GM19025 (cell line): Measurements from ENCODE around the gene RSPH9.
"Not testable (repeated sequence)": the region's sequence is repeated elsewhere in the genome, so short reads cannot be mapped to it uniquely, and the experiment has no call there.

ENCODE experiments used
- ATAC-seq: cut with Tn5 transposase; IDR thresholded peaks from one replicate; pipeline ENCODE4 v1.9.1; 2021; ENCODE audit warnings: mild to moderate bottlenecking, low read depth, moderate library complexity; ENCODE audit not compliant: unreplicated experiment

The RSPH9 gene

DNA sequence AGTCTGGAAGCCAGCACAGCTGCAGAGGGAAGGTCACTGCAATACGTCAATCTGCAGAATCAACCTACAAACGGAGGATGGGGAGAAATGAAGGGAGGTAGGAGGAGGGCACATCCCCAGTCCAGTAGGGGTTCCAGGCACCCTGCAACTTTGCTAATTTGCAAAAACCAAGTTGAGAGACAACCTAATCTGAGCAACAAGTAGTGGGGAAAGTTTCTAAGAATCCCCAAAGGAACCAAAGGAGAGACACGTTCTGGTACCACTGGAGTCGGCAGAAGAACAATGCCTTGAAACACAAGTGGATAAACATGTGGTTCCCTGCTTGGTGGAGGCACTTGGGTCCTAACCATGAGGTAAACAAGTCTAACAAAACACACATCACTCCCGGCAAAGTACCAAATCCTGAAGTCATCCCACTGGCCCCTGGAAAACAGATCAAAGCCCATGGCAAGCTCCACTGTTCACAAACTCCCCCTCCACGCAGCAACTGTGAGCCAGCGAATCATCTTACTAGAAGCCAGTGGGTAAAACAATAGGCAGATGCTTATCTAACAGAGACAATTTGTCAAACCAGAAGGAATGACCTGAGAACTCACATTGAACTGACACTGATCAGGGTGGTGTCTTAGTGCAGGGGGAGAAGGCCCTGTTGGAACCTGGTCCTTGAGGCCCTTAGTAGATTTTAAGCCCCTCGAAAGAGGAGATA is 38.0 kb downstream of the RSPH9 start:
- no peak for ATAC-seq

DNA sequence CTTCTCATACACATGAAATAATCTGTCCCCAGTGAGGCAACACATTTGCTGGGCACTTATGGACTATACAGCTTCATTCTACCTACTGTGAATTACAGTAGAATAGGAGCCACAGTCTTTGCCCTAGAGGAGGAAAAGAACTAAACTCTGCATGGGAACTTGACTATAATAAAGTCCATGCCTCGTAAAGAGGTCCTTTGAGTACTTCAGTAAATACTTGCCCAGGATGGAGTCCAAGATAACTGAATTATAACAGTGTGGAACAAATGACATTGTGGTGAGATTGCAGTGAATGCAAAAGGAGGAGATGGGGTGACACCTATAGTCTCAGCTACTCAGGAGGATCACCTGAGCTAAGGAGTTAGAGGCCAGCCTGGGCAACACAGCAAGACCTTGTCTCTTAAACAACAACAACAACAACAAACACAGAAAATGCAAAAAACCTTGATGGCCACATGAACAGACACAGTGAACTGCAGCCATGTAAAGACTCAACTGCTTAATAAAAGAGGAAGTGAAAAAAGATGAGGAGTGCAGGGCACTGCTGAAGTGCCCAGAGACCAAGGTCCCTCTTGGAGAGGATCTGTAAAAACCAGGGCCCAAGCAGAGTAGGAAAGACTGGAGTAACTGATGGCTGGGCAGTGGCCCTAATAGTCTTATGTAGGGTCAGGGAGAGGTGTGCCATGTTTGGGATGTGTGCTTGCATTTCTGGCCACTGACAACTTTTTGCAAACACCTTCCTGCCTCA is 39.0 kb downstream of the RSPH9 start:
- no peak for ATAC-seq

DNA sequence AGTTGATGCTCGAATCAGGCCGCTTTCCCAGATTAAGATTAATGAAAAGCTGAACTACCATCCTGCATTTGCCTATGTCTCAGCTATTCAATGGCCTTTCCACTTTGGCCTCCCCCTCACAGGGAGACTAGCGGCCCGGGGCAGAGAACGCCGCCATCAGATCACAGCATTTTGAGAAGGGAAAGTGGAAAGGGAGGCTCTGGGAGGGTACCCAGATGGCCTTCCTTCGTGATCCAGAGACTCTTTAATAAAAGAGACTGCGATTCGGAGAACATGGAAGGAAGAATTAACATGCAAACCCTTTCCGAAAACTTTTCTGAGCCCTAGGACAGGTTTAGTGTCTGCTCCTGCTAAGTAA is 42.2 kb downstream of the RSPH9 start:
- no peak for ATAC-seq

DNA sequence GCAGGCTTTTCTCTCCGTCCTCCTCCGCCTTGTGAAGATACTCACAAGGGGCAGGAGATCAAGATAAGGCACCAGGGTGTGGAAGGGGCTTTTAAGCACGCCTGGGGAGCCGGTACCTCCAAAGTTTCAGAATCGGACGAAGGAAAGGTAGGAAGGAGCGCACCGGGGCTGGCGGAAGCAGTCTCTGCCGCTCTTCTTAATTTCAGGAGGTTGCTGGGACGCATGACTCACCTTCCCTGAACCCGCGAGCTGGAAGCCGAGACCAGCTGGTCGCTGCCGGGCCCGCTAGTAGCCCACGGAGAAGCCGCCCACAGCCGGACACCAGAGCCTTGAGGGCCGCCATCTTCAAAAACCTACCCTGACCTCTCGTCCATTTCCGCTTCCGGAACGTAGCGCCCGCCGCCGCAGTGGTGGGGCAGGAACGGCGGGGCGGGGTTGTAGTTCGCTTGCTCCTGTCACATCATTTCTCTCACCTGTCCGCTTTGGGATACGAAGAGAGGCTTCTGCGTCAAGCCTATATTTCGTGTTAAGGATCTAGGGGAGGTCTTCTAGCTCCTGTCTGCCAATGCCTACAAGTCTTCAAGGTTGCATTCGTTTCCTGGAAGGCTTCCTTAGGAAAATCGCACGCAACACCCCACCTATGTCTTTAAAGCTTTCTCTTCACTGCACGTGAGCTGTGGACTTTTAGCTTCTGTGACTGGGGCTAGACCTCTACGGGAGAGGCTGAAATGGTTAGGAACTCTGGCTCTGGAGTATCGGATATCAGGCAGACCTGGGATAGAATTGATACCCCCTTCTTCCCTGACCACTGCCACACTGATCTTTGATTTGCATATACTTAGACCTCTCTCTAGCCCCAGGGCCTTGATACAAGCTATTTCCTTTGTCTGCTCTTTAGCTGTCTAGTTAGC is 42.9 kb downstream of the RSPH9 start, which contains the start of gene MRPS18A:
Gene MRPS18A (minus strand): TSS at position 355 of the 911 bp plus-strand sequence. CDS start 12 bp downstream, at position 343.
- peak; percentile 88 for ATAC-seq

DNA sequence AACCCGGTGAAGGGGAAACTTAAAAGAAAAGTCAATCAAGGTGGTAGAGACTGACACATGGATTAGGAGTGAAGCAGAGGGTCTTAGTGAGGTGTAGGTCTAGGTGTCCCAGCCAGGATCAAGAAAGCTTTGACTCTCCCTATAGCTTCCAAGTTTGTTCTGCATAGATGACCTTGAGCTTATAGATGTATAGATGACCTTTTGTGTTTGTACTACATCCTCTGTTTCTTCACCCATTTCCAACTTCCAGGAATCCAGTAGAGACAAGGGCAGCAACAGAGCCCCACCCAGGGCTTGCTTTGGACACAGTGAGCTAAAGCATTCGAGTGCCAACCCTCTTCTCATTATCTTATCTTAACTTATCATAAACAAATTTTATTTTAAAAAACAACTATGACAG is 44.6 kb downstream of the RSPH9 start:
- ATAC-seq: no peak

DNA sequence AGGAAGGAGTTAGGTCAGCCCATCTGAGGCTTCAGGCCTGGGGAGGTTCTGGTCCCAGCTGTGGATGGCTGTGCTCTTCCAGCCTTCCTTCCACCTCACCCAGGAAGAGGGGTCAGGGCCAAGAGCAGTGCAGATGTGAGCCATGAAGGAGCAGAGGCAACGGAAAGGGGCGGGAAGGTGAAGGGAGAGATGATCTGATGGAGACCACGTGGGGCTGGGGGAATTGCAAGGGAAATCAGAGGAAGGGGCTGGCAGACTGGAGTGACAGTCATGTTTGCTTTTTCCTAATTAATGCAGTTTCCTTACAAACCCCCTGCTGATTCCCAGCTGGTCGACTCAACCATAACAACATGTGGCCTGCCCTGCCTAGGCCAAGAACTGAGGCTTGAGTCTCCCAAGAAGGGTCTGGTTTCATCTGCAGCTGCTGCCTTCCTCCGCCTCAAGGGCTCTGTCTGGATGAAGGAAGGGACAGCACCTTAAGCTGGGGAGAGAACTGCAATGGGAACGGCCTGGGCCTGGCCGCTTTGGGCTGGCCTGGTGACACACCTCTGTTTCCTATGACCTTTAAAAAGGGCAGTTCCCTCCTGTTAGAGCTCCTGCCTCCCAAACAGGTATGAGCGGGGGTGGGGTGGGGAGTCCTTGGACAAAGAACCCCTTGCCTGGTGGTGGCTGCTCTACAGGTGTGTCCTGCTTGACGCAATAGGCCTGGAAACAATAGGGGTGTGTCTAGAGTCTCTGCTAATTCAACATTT is 50.6 kb downstream of the RSPH9 start:
- ATAC-seq: no peak

DNA sequence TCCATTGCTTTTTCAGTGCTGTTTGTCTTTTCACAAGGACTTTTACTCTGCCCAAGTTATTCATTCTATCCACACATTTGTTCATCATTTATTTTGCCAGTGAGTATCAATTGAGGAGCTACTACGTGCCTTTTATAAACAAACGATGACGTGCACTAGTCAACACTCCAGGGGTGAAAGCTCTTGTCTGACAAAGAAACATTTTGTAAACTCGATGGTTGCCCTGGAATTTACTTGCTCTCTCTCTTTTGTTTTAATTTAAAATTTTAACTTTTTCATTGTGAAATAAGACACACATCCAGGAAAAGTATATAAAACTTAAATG is 51.1 kb downstream of the RSPH9 start:
- no peak for ATAC-seq

DNA sequence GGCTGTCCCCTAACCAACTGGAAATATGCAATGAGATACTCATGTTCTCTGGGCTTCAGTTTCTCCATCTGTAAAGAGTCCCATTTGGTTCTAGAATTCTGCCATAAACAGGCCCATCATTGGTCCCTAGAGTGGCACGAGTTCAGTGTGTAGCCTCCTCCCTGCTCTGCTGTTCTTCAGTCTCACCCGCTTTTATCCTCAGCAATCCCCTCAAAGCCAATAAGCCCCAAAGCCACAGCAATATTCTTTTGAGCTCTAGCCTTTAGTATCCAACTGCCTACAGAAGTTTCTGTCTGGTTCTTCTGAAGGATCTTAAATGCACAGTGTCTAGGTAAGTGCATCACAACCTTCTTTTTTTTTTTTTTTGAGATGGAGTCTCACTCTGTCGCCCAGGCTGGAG is 52.6 kb downstream of the RSPH9 start:
- no peak for ATAC-seq

DNA sequence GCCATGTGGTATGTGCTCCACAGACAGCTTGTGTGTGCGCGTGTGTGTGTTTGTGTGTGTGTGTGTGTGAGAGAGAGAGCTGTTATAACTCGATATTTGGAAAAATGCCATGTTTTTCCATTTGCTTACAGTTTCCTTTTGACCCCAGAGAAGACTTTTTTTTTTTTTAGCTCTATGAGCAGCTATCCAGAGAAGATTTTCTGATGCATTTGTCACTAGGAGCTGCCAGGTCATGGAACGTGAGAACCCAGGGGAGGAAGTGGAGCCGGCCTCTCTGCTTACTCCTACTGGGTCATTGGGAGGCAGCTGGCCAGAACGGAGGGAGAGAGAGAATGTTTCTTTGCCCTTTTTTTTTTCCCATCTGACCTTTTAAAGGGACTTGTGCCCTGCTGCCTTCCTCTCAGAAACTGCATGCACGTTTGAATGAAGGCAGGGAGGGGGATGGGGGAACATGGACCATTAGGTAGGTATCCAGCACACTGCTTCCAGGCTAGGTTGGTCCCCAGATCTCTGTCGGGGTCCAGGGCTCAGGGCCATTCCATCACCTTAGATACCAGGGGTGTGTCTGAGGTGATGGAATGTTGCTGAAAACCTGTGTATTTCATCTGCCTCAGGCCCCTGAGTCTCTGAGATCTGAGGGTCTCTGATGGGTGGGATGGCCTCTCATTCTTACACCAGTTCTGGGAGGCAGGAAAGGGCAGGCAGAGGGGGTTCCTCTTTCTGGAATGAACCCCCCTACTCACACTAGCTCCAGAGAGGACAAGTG is 53.9 kb downstream of the RSPH9 start:
- no peak for ATAC-seq

DNA sequence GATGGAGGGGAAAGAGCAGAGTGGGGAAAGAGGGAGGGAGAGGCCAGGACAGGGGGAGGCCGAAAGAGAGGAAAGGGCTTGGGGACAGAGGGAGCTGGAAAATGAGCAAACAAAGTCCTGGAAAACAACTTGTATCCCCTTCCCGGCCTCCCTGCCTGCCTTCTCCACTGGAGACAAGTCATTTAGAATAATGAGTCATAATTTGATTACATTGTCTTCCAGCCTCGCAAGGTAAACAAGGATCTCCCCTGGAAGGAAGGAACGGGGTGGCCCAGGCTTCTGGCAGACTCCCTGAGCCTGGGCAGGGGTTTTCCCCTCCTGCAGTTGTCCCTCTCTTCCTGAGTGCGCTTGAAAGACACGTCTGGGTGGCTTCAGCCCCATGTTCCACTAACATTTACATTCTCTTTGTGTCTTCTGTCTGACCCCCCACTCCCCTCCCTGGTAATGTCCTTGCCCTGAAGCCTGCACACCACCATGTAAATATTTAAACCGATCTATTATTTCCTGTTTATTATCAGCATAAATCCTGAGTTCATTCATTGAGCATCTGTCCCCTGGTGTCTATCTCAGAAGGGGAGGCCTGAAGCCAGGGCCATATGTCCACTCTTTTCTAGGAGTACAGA is 54.8 kb downstream of the RSPH9 start:
- ATAC-seq: no peak

DNA sequence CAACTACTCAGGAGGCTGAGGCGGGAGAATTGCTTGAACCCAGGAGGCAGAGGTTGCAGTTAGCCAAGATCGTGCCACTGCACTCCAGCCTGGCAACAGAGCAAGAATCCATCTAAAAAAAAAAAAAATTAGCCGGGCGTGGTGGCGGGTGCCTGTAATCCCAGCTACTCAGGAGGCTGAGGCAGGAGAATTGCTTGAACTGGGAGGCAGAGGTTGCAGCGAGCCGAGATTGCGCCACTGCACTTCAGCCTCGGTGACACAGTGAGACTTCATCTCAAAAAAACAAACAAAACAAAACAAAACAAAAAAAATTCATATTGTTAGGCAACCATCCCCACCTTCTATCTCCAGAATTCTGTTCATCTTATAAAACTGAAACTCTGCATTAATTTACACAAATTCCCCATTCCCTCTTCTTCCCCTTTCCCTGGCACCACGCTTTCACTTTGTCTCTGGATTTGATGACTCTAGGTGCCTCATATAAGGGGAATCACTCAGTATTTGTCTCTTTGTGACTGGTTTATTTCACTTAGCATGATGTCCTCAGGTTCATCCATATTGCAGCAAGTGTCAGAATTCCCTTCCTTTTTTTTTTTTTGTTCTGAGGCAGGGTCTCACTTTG is 56.2 kb downstream of the RSPH9 start:
- ATAC-seq: not testable (repeated sequence)

DNA sequence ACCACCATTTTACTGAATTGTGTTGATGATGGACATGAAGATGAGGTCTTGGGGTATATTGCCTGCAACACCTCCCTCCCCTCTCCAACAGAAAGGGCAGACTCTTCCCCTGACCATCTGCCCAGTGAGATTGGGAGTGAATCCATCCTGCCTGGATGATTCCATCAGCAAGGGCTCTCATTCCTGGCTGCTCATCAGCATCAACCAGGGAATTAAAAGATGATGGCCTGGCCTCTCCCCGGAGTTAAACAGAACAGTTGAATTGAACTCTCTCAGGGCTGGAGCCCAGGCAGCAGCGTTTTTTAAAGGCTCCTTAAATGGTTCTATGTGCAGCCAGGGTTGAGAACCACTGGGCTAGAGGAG is 57.3 kb downstream of the RSPH9 start:
- ATAC-seq: no peak

DNA sequence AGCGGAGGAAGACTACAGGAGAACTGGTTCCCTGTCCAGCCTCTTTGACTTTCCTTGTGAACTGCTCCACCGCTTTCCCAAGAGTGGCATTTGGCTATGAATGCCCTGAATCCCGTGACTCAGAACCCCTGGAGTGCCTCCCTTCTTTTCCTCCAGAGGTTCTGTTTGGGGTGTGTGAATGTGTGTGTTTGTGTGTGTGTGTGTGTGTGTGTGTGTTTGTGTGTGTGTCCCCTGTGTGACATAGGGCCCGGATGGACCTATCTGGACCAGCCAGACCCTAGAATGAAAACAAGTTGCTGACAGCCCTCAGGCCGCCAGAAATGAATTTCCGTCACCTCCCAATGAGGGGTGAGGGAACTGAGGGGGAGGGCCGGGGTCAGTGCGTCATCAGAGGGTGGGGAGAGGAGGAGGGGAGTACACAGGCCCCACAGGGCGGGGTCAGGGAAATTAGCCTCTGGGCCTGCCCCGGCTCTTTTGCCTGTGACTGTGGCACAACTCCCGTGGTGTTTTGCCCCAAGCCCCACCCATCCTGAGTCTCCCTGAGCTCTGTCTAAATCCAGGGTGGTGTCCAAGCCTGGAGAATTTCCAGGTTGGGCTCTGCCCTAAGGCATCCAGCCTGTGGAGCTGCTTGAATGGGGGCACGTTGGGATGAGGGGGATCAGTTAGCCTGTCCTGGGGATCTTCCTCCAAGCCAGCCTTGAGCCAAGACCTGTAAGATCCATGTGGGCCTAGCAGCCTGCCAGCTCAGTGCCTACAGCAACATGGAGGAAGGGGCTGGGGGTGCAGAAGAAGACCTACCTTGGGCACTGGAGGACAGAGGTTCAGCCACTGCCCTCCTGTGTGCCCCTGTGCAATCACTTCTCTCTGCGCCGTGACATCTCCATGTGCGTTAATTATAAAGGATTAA is 58.0 kb downstream of the RSPH9 start:
- ATAC-seq: peak; percentile 55

DNA sequence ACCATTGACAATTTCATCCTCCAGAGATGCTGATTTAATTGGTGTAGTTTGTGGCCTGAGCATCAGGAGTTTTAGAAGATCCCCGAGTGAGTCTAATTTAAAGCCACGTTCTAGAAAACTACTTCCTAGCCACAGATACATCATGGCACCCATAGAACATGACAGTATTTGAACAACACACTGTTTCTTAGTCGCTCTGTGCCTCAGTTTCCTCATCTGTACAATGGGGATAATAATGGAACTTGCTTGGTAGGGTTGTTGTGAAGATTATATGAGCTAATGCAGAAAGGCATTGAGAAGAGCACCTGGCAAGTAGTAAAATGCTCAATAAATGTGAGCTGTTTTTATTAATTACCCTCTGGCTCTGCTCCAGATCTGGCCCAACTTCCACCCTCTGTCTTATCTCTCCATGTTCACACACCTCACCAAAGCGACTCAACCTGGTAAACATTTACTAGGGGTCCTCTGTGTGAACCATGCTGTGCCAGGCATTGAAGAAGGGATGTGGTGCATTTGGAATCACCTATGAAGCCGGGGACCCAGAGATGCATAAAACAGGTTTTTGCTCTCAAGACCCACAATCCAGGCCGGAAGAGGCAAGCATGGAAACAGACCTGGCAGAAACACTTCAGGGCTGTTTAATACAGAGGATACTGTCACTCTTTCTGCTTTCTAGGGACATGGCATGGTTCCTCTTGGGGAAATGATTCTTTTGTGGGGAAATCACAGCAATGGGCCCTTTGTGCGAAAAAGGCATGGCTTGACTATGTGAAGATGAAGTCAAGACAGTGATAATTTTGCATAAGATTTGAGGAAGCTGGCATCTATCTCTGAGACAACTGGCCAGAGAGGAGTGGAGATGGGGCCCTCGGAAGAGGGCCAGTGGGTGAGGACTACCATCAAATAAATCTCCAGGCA is 58.9 kb downstream of the RSPH9 start:
- ATAC-seq: no peak

DNA sequence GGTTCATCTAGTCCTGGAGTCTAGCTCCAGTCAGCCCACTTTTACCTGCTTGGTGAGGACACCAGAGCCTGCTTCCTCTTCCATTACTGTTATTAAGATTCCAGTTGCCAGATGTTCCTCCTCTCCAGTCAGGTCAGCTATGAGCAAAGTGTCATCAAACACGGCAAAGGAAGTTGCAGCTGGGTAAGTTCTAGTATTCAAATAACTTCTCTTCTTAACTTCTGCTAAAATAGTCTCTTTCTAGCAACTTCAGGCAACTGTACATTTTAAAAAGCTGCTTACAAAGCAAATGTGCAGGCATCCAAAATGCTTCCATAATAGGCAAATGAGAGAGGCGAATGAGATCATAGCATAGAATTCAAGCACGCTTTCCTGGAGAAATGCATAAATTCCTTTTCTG is 61.2 kb downstream of the RSPH9 start:
- ATAC-seq: no peak

DNA sequence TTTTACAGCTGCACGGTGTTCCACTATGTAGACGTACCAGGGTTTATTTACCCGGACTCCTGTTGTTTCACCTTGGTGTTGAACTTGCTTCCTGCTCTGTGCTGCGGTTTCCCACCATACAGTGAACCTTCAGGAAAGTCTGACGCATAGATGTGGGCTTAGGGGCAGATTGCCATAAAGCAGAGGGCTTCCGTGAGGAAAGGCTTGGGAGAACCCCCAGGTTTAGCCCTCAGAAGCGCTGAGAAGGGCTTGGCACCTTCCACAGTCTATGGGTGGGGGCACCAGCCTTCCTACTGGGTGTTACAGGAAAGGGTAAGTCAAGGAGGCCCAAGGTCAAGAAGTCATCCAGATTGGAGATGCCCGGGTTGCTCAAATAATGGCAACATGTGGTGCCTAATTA is 62.0 kb downstream of the RSPH9 start:
- no peak for ATAC-seq

DNA sequence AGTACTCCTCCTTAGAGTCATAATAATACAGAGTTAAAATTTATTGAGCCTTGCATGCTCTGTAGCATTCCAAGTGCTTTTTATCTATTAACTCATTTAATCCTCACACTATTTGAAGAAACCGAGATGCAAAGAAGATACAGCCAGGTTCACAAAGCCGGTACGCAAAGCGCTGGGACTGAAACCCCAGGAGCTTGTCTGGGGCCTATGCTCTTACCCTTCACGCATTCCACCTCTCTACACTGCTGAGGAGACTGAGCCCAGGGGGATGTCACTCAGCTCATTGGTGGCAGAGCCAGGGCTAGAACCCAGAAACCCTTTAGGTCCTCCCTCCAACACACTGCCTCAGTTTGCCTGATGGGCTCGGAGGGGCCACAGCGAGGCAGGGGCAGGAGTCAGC is 62.4 kb downstream of the RSPH9 start:
- no peak for ATAC-seq
